GM21529 (cell line): ENCODE data around the gene RAB9B.
"Not testable (repeated sequence)": the region's sequence is repeated elsewhere in the genome, so short reads cannot be mapped to it uniquely, and the experiment has no call there.

Experiments
- ATAC-seq: cut with Tn5 transposase; IDR thresholded peaks from one replicate; pipeline ENCODE4 v1.9.1; 2021; ENCODE audit not compliant: unreplicated experiment

Gene RAB9B, protein sequence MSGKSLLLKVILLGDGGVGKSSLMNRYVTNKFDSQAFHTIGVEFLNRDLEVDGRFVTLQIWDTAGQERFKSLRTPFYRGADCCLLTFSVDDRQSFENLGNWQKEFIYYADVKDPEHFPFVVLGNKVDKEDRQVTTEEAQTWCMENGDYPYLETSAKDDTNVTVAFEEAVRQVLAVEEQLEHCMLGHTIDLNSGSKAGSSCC

DNA sequence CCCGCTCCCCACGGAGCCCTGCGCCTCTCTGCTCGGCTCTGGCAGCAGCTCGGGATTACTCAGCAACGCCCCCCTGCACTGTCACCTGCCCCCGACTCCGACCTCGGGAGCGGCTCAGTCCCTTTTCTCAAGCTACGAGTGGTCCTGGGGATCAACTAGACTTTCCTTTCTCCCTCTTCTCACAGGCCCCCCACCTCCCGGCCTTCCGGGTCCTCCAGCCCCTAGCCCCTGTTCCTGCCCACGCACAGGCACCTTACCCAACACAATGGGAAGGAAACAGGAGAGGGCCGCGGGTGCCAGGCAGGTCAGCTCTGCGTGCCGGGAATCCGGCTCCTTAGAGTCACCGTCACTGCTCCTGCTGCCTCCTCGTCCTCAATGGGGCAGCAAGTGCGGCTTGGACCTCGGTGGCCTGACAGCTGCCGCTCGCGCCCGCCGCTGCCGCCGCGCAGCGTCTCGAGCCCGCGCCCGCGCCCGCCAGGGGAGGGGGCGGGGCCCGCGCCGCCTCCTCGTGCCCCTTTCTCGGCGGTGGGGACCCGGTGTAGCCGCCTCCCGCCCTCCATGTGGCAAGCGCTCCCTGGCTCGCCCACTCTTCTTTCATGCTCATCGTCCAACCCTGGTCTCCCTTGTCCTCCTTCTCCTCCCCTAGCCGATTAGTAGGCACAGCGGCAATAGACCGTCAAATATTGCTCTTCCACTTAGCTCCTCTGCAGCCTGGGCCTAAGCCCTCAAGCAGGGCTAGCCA lies at the start of gene RAB9B:
Gene RAB9B, minus strand, starts transcription at position 455 of the 742 bp plus-strand sequence. CDS start 6,473 bp downstream, outside the sequence.
- ATAC-seq = peak; percentile 78

DNA sequence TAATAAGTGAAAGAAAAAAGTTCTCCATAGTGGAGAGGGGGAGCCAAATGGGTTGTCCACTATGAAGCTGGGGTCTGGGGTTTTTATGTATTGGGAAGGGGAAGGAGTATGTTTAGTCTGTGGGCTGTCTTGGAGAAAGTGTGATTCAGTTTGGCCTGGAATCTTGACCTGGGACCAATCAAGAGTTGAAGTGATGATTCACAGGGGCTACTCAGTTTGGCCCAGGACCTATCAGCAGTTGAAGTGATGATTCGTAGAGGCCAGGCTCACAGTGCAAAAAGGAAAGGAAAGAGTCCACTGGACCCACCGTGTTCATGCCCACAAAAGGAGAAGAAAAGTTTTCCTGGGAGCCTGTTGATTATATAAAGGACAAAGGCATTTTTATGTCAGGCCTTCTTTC lies 47.3 kb upstream of the RAB9B start:
- no peak for ATAC-seq

DNA sequence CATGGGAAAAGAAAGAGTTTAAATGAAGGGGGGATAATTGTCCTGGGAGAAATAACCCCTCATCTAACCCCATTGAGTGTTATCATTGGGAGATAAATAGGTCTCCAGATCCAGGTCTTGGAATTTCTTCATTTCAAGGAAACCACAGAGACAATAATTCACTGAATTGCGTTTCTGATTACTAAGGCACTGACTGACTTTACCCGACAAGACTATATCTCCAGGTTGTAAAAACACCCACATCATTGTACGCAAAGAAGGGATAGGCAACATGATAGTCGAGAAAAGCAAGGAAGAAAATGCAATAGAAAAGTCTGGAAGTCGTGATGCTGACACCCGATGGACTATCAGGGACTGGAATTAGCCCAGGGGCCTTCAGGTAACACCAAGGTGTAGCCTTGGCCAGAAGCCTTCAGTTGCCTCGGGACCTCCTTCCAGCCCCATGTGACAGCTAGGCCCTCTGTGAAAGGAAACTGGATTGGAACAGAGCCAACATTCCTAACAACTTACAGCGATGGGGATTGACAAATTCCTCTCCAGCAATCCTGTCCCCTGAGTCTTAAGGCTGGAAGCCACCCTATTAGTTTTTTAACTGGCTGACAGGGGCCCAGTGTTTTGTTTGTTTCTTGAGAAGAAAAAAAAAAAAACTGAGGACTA lies 46.5 kb upstream of the RAB9B start:
- no peak for ATAC-seq

DNA sequence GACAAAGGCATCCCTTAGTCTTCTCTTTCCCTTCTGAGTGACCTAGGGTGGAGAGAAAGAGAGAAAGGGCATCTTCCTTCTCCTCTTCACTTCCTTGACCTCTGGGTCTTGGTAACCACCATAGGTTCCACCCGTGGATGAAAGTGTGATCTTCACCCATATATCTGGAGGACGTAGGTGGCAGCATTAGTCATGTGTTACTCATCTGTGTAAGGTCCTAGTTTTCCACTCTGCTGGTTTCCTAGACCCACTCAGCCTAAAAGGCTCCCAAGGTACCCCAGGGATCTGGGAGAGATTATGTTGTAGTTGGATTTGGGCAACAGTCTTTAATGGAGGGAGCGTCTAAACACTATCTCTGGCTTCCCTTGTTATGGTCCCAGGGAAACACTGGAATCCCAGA lies 45.5 kb upstream of the RAB9B start:
- ATAC-seq = no peak

DNA sequence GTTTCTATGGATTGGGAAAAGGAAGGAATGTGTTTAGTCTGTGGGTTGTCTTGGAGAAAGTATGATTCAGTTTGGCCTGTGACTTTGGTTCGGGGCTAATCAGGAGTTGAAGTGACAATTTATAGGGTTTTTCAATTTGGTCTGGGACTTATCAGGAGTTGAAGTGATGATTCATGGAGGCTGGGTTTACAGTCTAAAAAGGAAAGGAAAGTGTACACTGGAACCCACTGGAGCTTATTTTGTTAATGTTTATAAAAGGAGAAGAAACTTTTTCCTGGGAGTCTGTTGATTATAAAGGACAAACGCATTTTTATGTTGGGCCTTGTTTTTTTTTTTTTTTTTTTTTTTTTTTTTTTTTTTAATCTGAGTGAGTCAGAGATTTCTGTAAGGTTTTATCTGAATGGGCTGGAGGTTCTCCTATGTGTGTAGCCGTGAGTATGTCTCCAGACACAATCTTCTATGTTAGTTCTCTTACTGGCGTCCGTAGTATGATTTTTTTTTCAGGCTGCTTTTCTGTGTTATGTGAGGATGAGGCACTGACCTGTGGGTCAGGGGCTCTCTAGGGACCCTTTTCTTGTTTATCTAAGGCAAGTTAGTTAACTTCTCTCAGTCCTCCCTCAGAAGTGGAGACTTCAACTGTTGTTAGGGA lies 33.0 kb upstream of the RAB9B start:
- ATAC-seq = no peak

DNA sequence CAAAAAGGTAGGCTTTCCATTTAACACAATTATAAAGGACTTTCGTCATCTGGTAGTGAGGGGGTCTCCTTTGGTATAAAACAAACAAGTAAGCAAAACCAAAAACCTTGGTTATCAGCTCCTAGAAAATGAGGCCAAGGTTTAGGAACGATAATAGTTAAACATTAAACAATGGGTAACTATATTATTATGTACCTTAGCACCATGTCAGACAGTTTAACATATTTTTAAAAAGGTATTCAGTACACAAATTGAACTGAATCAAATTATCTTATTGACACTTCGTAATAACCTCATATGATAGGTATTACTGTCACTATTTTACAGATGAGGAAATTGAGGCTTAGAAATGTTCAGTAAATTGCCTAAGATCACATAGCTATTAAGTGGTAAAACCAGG lies 32.1 kb upstream of the RAB9B start:
- no peak for ATAC-seq

DNA sequence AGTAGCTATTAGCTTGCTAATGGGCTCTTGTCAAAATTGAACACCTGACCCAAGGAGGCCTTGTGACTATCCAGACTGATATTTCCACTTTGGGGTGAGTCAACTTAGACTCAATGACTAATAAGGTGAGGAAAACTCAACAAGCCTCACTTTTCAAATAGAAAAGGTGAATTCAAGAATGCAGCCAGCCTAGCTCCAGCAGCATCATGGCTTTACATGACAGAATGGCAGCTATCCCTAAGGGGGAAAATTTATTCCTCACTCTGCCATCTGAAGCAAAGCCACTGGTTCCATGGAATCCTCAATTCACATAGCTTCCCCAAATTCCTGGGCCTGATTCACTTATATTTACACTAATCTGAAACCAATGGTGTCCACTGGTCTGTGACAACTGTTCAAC lies 29.1 kb upstream of the RAB9B start:
- ATAC-seq = no peak

DNA sequence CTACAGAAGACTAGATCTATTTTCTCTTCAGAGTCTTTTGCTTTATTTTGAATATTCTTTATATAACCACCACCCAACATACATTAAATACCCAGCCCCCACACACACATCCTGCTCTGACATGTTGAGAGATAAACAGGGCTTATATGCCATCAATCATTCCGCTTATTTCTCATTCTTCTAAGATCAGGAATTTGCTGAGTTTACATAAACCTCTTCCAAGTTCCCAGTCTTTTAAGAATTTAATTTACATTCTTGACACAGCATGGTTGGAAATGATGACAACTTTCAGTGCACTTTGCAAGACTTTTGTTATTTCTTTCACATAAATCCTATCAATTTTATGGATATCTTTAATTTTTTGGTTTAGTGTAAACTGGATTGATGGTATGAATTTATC lies 17.5 kb upstream of the RAB9B start:
- ATAC-seq = no peak

DNA sequence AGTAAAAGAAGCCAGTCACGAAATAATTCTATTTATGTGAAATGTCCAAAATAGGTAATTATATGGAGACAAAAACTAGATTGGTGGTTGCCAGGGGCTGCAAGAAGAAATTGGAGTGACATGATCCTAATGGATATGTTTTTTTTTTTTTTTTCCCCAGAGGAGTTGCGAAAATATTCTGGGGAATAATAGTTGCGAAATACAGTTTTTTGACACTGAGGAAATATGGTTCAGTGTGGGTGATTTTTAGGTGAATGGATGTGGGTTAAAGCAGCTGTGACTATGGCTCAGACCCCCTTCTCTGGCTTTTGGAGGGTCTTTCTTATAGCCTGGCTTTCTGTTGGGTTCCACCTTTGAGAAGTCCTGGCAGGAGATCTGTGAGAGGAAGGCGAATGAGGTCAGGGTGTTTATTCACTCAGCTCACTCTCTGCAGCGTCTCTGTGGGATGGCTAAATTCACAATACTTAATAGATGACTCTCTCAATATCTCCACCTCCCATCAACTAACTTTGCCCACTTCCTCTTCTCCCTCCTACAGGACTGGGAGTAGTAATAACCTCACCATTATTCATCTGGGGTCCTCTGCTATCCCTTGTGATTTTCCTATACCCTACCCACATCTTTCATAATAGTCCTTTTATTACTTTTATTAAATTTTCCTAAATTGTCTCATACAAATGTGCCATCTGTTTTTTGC lies 15.3 kb upstream of the RAB9B start:
- no peak for ATAC-seq

DNA sequence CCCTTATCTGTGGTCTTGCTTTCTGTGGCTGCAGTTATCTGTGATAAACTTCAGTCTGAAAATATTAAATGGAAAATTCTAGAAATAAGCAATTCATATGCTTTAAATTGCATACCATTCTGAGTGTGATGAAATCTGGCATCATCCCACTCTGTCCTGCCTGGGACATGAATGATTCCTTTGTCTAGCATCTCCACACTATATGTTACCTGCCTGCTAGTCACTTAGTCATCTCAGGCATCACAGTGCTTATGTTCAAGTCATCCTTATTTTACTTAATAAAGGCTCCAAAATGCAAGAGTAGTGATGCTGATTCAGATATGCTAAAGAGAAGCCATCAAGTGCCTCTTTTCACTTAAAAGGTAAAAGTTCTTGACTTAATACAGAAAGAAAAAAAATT lies 14.3 kb upstream of the RAB9B start:
- ATAC-seq = no peak

DNA sequence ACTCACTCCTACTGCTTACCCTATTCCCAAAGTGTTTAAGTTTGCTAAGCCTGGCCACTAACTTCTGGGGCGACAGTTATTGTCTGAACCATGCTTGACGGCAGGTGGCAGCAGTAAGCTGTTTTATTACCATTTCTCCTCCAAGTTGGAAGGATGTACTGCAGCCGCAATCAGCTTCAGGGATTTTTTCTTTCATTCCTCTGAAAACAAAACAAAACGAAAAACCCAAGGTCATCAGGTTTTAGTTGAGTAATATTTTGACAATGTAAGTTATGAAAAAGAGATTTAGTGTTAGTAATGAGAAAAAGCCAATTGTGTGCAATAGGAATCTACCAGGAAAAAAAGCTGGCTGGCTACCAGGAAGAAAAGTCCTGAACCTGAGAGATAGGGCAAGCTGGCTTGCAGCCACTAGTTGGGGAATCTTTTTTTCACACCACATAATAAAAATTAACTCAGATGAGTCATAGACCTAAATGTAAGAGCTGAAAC lies 13.2 kb upstream of the RAB9B start:
- peak; percentile 94 for ATAC-seq

DNA sequence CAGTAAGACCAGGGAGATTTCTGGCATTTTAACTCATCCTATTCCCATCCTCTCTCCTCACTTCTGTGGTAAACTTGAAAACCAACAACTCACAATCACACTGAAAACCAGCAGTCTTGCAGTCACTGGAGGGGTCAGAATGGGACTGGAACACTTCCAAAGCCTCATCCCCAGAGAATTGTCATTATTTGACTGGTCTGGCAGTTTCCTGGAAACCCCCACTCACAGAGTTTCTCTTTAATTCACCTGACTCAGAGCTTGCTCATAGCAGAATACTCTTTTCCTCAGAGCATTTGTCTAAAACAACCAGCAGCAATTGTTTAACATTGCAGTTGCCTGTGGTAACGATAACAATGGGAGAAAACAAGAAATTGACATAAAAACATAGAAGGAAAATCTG lies 7.3 kb upstream of the RAB9B start:
- no peak for ATAC-seq

DNA sequence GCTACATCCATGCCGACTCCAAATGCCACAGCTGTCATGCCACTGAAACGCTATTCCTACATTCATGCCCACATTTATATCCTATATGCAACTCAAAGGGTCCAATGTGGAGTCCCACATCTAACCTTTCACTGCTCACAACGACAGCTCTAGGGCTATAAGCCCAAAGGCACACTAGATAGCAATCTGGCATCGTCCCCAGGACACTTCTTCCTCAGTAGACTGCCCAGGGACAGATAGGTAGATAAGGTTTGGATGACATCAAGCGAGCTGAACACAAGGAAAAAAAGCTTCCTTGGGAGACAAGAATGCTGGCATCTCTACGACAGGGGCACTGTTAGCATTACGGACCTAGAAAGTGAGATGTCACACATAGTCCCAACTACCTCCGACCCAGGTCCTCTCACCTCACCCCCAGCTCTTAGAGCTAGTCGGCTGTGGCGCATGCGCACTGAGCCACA lies 685 bp downstream of the RAB9B start:
- peak; percentile 16 for ATAC-seq

DNA sequence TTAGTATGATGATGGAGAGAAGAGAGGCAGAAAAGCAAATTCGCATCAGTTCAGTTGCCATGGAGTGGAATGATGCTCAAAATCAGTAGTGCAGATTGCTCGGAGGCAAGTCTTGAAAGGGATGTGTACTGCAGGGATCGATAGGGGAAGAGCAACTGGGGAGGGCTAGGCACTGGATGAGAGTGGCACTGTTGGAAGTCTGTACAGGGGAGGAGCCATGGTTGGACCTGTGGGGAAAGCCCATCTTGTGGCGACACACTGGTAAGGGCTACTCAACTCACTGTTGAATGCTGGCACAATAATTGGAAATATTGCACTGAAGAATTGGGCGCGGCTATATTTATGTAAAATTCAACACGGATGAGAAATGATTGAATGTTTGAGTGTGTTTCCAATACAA lies 1.2 kb downstream of the RAB9B start:
- no peak for ATAC-seq

DNA sequence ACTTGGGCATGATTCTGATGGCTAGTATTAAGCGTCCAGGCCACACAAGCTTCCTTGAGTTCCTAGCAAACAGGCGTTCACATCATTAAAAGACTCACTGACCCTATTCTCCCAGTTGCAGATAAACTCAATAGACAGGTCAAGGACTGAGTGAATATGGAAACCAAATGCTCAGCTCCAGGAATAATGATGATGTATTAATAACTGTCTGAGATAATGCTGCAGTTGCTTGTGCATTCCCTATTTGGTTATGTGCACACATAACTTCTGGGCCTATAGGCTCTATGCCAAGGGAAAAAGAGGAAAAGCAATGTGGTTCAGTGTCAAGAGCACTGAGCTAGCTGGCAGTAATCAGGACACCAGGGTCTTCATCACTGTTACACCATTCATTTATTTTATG lies 3.5 kb downstream of the RAB9B start:
- no peak for ATAC-seq

DNA sequence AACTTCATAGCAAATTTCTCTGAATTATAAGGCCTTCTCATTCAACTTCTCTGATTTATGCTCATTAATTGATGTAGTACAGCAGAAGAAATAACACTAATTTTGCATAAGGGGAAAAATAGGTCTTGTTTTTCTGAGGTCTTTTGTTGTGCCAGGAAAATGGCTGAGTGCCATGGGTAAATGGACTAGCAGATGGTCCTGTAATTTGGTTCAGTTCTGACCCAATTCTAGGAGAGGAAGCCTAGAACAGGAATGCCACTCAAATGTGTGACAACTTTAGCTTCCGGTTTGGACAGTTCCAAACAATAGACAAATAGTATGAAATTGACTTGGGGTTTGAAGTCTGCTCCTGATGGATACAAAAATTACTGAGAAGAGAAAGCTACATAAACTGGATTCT lies 6.2 kb downstream of the RAB9B start:
- ATAC-seq = no peak

DNA sequence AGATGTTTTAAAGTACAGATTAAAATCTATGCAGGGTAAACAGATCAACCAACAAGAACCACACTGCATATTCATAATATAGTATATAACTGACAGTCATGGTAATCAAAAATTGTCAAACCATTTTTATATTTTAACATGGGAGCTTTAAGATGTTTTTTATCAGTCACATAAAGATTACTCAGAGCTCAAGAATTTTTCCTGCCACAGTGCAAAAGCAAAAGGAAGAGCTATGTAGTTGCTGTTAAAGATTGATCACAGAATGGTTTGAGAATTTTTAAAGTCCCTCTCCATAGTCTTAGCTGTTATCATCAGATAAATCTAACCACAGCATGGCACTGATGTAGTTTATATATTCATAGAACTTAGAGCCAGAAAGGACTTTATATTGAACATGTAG lies 8.5 kb downstream of the RAB9B start:
- ATAC-seq = no peak

DNA sequence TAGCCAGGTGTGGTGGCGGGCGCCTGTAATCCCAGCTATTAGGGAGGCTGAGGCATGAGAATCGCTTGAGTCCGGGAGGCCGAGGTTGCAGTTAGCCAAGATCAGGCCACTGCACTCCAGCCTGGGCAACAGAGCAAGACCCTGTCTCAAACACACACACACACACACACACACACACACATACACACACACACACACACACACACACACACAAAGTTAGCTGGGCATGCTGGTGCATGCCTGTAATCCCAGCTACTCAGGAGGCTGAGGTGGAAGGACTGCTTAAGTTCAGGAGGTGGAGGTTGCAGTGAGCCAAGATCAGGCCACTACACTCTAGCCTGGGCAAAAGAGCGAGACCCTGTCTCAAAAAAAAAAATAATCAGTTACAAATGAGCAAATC lies 11.3 kb downstream of the RAB9B start:
- not testable (repeated sequence) for ATAC-seq

DNA sequence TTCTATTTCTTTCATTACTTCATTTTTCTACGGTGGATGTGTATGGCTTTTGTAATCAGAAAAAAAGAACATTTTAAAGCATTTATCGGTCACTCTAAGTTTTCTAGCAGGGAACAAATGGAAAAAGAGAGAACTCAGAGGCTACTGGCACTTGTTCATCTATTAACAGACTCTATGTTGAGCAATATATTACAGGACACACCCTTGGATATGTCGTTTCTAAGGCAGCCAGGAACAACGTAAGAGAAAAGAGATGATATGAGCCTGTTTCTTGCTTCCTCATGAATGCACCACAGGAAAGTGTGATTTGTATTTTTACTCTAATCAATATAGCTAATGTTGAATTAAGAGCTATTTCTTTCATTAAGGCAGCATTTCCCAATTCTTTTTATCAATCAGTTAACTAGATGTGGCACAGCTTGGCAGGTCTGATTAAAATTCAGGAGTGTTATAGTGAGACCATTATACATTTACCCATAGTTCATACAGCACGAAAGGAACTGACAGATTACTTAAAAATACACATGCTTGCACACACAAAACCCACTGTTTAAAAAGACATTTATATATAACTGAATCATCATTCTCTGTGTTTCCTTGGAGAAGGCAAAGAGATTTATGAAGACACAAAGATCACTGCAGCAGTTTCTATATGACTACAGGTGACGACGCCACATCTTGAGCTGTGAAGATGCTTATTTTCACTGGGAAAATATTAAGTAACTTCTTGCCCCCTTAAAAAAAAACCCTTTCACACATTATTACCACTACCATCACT lies 13.0 kb downstream of the RAB9B start:
- ATAC-seq = no peak

DNA sequence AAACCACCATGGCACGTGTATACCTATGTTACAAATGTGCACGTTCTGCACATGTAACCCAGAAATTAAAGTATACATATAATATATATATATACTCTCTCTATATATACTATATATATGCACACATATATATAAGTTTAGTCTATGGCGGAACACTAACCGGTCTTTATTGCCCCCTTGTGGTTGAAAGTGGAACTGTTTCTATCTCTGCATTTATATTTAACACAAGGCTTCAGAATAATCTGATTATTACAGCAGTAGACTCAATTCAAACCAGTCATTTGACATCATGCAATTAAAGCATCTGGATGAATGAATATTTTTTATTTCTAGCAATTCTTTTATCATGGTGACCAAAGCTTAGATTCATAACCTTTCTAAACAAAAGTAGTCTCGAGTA lies 14.6 kb downstream of the RAB9B start:
- ATAC-seq = peak; percentile 68
